Mesendoderm (in vitro differentiated cells): ENCODE results near the gene MERTK.
A peak's percentile ranks its signal among the peaks of the same experiment; 100 is the strongest.

Experiments
- DNase-seq: peaks from one replicate; pipeline ENCODE4 v3.0.0; 2013
- H2AK5ac ChIP-seq: 2 replicates; pipeline ENCODE4 v1.6.1; 2013; ENCODE audit warnings: low read length, inconsistent platforms
- H2BK120ac ChIP-seq: 2 replicates; pipeline ENCODE4 v1.6.1; 2013; ENCODE audit warnings: low read depth, mild to moderate bottlenecking, low read length, moderate library complexity, mixed read lengths
- H2BK15ac ChIP-seq: replicated peaks from 2 replicates; pipeline ENCODE4 v1.6.1; 2013; ENCODE audit warnings: low read depth, mild to moderate bottlenecking, moderate library complexity
- H2BK5ac ChIP-seq: 2 replicates; pipeline ENCODE4 v1.6.1; 2013; ENCODE audit warnings: low read length, inconsistent platforms
- H3K18ac ChIP-seq: 2 replicates; pipeline ENCODE4 v1.6.1; 2013; ENCODE audit warnings: mild to moderate bottlenecking, low read length, mixed read lengths
- H3K23ac ChIP-seq: one replicate; pipeline ENCODE4 v1.6.1; 2013; ENCODE audit warnings: low read length
- H3K27ac ChIP-seq: 2 replicates; pipeline ENCODE4 v1.5.1; 2013; ENCODE audit warnings: low read depth, mild to moderate bottlenecking, inconsistent platforms, low read length, moderate library complexity
- H3K27me3 ChIP-seq: 2 replicates; pipeline ENCODE4 v1.6.1; 2013; ENCODE audit warnings: low read length, control low read depth, mild to moderate bottlenecking, inconsistent platforms; ENCODE audit not compliant: insufficient read depth, poor library complexity
- H3K36me3 ChIP-seq: 2 replicates; pipeline ENCODE4 v1.6.1; 2013; ENCODE audit warnings: low read length, inconsistent platforms; ENCODE audit not compliant: control insufficient read depth, insufficient read depth
- H3K4ac ChIP-seq: one replicate; pipeline ENCODE4 v1.6.1; 2013; ENCODE audit warnings: low read depth, mild to moderate bottlenecking, low read length, moderate library complexity
- H3K4me1 ChIP-seq: 2 replicates; pipeline ENCODE4 v1.6.1; 2013; ENCODE audit warnings: low read depth, low read length, inconsistent platforms; ENCODE audit not compliant: control insufficient read depth
- H3K4me2 ChIP-seq: 2 replicates; pipeline ENCODE4 v1.6.1; 2013; ENCODE audit warnings: low read length
- H3K4me3 ChIP-seq: 2 replicates; pipeline ENCODE4 v1.5.1; 2013; ENCODE audit warnings: mild to moderate bottlenecking, low read length
- H3K56ac ChIP-seq: one replicate; pipeline ENCODE4 v1.6.1; 2013; ENCODE audit warnings: low read length
- H3K79me1 ChIP-seq: 2 replicates; pipeline ENCODE4 v1.6.1; 2013; ENCODE audit warnings: low read length, inconsistent platforms
- H3K79me2 ChIP-seq: 2 replicates; pipeline ENCODE4 v1.6.1; 2013; ENCODE audit warnings: mild to moderate bottlenecking, low read length; ENCODE audit not compliant: control insufficient read depth, insufficient read depth
- H3K9ac ChIP-seq: 2 replicates; pipeline ENCODE4 v1.6.1; 2013; ENCODE audit warnings: low read length, inconsistent platforms
- H4K5ac ChIP-seq: one replicate; pipeline ENCODE4 v1.6.1; 2013; ENCODE audit warnings: low read length
- H4K8ac ChIP-seq: one replicate; pipeline ENCODE4 v1.6.1; 2013; ENCODE audit warnings: low read depth, mild to moderate bottlenecking, control low read depth, low read length, moderate library complexity
- WGBS: extraction: QIAGEN DNeasy Blood & Tissue Kit; methylation state at CpG from one replicate; pipeline ENCODE4 v1.1.7; 2013; ENCODE audit warnings: low lambda C conversion rate, missing lambda C conversion rate; ENCODE audit not compliant: insufficient coverage; ENCODE audit errors: extremely low coverage; 5-methylcytosine and 5-hydroxymethylcytosine counted together

The MERTK gene

GRCh38 chr2:111898703-111899514 lies 502 bp downstream of the MERTK start:
- no peak overlapping the region for H2BK5ac ChIP-seq
- H3K4ac ChIP-seq = peak overlapping the region; percentile 58
- no CpG with 5 or more reads among the region's 70 CpGs for whole genome bisulfite sequencing
- peak overlapping the region; percentile 78 for H3K27ac ChIP-seq
- H4K8ac ChIP-seq = no peak overlapping the region
- peak overlapping the region; percentile 86 for H3K9ac ChIP-seq
- no peak overlapping the region for H3K23ac ChIP-seq
- H3K4me2 ChIP-seq = peak overlapping the region; percentile 16
- H4K5ac ChIP-seq = no peak overlapping the region
- H2BK120ac ChIP-seq = no peak overlapping the region
- no peaks in the 10 kb centered on the region for H3K27me3 ChIP-seq
- DNase-seq = peak; percentile 33
- H3K56ac ChIP-seq = peak overlapping the region; percentile 92
- H2AK5ac ChIP-seq = no peak overlapping the region
- peaks cover 17% of the 10 kb centered on the region for H3K4me1 ChIP-seq
- H3K79me2 ChIP-seq = peaks cover 10% of the 10 kb centered on the region
- no peaks in the 10 kb centered on the region for H3K36me3 ChIP-seq
- peak overlapping the region; percentile 94 for H3K18ac ChIP-seq
- peaks cover 6% of the 10 kb centered on the region for H3K79me1 ChIP-seq
- peak overlapping the region; percentile 83 for H3K4me3 ChIP-seq
- no peak overlapping the region for H2BK15ac ChIP-seq

- Histone ChIP-seq H3K4me3 (no peak overlapping the region), H3K79me1 (peaks cover 8% of the 10 kb centered on the region), H2BK5ac (no peak overlapping the region), H3K56ac (peak overlapping the region; percentile 2), H3K4me1 (peaks cover 25% of the 10 kb centered on the region), H2AK5ac (no peak overlapping the region), H3K9ac (peak overlapping the region; percentile 13), H3K4me2 (no peak overlapping the region), H3K79me2 (peaks cover 11% of the 10 kb centered on the region), H3K27ac (no peak overlapping the region), H2BK15ac (no peak overlapping the region), H4K8ac (no peak overlapping the region), H3K23ac (no peak overlapping the region), H4K5ac (no peak overlapping the region), H3K18ac (no peak overlapping the region), H3K27me3 (no peaks in the 10 kb centered on the region), H2BK120ac (no peak overlapping the region), H3K36me3 (no peaks in the 10 kb centered on the region), H3K4ac (no peak overlapping the region)
- WGBS = no CpG with 5 or more reads among the region's 3 CpGs
- peak; percentile 54 for DNase-seq
Observed at GRCh38 chr2:111900859-111901258, 2.5 kb downstream of the MERTK start.

- H2BK15ac ChIP-seq = no peak overlapping the region
- H2BK120ac ChIP-seq = no peak overlapping the region
- H3K36me3 ChIP-seq = no peaks in the 10 kb centered on the region
- no peak overlapping the region for H3K4me3 ChIP-seq
- no peak overlapping the region for H3K23ac ChIP-seq
- H2AK5ac ChIP-seq = no peak overlapping the region
- H3K27ac ChIP-seq = no peak overlapping the region
- H2BK5ac ChIP-seq = no peak overlapping the region
- no peak overlapping the region for H3K9ac ChIP-seq
- H3K27me3 ChIP-seq = no peaks in the 10 kb centered on the region
- H4K5ac ChIP-seq = no peak overlapping the region
- no peak overlapping the region for H3K4ac ChIP-seq
- no peak overlapping the region for H3K18ac ChIP-seq
- peaks cover 19% of the 10 kb centered on the region for H3K79me1 ChIP-seq
- H3K4me1 ChIP-seq = peaks cover 39% of the 10 kb centered on the region
- no CpG with 5 or more reads among the region's 3 CpGs for WGBS
- DNase-seq = no peak
- no peak overlapping the region for H3K56ac ChIP-seq
- H3K4me2 ChIP-seq = no peak overlapping the region
- H3K79me2 ChIP-seq = peaks cover 22% of the 10 kb centered on the region
- H4K8ac ChIP-seq = no peak overlapping the region
Observed at GRCh38 chr2:111903516-111903915, 5.1 kb downstream of the MERTK start.

- H2BK120ac ChIP-seq = no peak overlapping the region
- H3K36me3 ChIP-seq = no peaks in the 10 kb centered on the region
- no peak overlapping the region for H2BK5ac ChIP-seq
- H3K4me2 ChIP-seq = no peak overlapping the region
- H3K9ac ChIP-seq = no peak overlapping the region
- peaks cover 22% of the 10 kb centered on the region for H3K79me2 ChIP-seq
- peaks cover 40% of the 10 kb centered on the region for H3K4me1 ChIP-seq
- no peak overlapping the region for H2AK5ac ChIP-seq
- no peak overlapping the region for H3K27ac ChIP-seq
- no peak overlapping the region for H4K8ac ChIP-seq
- WGBS = no CpG with 5 or more reads among the region's 5 CpGs
- H3K79me1 ChIP-seq = peaks cover 19% of the 10 kb centered on the region
- H3K4me3 ChIP-seq = no peak overlapping the region
- H3K18ac ChIP-seq = no peak overlapping the region
- peak overlapping the region; percentile 27 for H3K56ac ChIP-seq
- H4K5ac ChIP-seq = no peak overlapping the region
- H3K4ac ChIP-seq = no peak overlapping the region
- DNase-seq = no peak
- no peak overlapping the region for H3K23ac ChIP-seq
- H3K27me3 ChIP-seq = no peaks in the 10 kb centered on the region
- H2BK15ac ChIP-seq = no peak overlapping the region
Observed at GRCh38 chr2:111903930-111904439, 5.6 kb downstream of the MERTK start.

- Histone ChIP-seq H3K4me2 (no peak overlapping the region), H3K18ac (peak overlapping the region; percentile 2), H4K5ac (no peak overlapping the region), H2AK5ac (no peak overlapping the region), H3K79me2 (peaks cover 20% of the 10 kb centered on the region), H2BK15ac (no peak overlapping the region), H3K56ac (no peak overlapping the region), H3K79me1 (peaks cover 21% of the 10 kb centered on the region), H3K27ac (no peak overlapping the region), H3K9ac (no peak overlapping the region), H3K4me3 (no peak overlapping the region), H3K4ac (no peak overlapping the region), H3K36me3 (no peaks in the 10 kb centered on the region), H2BK5ac (no peak overlapping the region), H4K8ac (no peak overlapping the region), H3K23ac (no peak overlapping the region), H3K4me1 (peaks cover 40% of the 10 kb centered on the region), H3K27me3 (no peaks in the 10 kb centered on the region), H2BK120ac (no peak overlapping the region)
- no CpG with 5 or more reads among the region's 10 CpGs for WGBS
- DNase-seq = no peak
Observed at GRCh38 chr2:111904726-111905474, 6.5 kb downstream of the MERTK start.
